HepG2 (cell line): ENCODE results near the gene GCNT3. TPM values are rescaled to one million over a fixed set of nuclear protein-coding genes. Genes with fewer than 3 reads are reported as not detected.

ENCODE experiments used
- ATAC-seq: fragments of 200-7000 bp; cut with Tn5 transposase; 3 replicates; pipeline ENCODE4 v1.9.1; 2020; ENCODE audit warnings: mild to moderate bottlenecking, moderate library complexity
- BruUV-seq: library from RNA; stranded (reverse); fragments of 400-500 nt; replicated peaks from 2 replicates; lab custom pipeline; 2021; lab: Mats Ljungman, UMichigan
- CTCF ChIA-PET: fragments of 300-600 bp; formaldehyde crosslinking; extraction: SDS; loops from one replicate; lab custom pipeline; 2021; ENCODE audit warnings: low total read pairs, inconsistent platforms, low intra/inter-chr PET ratio; lab: Yijun Ruan, JAX
- POLR2A ChIA-PET: fragments of 350-600 bp; sonication (Branson Sonifier 250); formaldehyde crosslinking; loops from one replicate; lab custom pipeline; 2020; ENCODE audit warnings: antibody characterized with exemption, inconsistent platforms; lab: Yijun Ruan, JAX
- DNase-seq: peaks from one replicate; pipeline ENCODE4 v3.0.0-alpha.2; 2015; ENCODE audit warnings: low spot score
- FAIRE-seq: peaks from 3 replicates; lab custom pipeline; 2011; peaks lifted over from hg19 to GRCh38; lab: Jason Lieb, UNC
- H2AFZ ChIP-seq: one replicate; pipeline ENCODE4 v1.6.1; 2011; ENCODE audit warnings: low read length, inconsistent platforms
- H3K27ac ChIP-seq: fragments of 300-600 bp; 3 replicates; pipeline ENCODE4 v1.8.0; 2011; ENCODE audit warnings: mixed run types, mild to moderate bottlenecking, mixed read lengths, low read length, inconsistent platforms; ENCODE audit not compliant: insufficient read depth; ENCODE audit errors: extremely low read length
- H3K27me3 ChIP-seq, 2 experiments: fragments of 200-600 bp in 1 of 2; 2 replicates in 1 of 2; 3 replicates in 1 of 2; pipeline versions ENCODE4 v1.6.0 to v1.8.0; 2011; ENCODE audit warnings: low read length in 2 of 2, mild to moderate bottlenecking in 2 of 2, moderate library complexity in 2 of 2, inconsistent platforms in 1 of 2; ENCODE audit not compliant: insufficient read depth in 2 of 2, control insufficient read depth in 1 of 2
- H3K36me3 ChIP-seq, 2 experiments: fragments of 200-600 bp in 1 of 2; replicated peaks in 1 of 2; 2 replicates in 1 of 2; 3 replicates in 1 of 2; pipeline versions ENCODE4 v1.5.1 to v1.8.0; 2011; ENCODE audit warnings: low read length in 2 of 2, inconsistent platforms in 1 of 2; ENCODE audit not compliant: insufficient read depth in 2 of 2, control insufficient read depth in 1 of 2
- H3K4me1 ChIP-seq: 2 replicates; pipeline ENCODE4 v1.5.1; 2012; ENCODE audit warnings: low read length, inconsistent platforms; ENCODE audit not compliant: insufficient read depth
- H3K4me2 ChIP-seq: 2 replicates; pipeline ENCODE4 v1.6.0; 2011; ENCODE audit warnings: low read depth, low read length, inconsistent platforms
- H3K4me3 ChIP-seq, 3 experiments: fragments of 200-600 bp in 1 of 3; sonication (generic), shearing (Covaris generic) in 1 of 3; replicated peaks in 1 of 3; 2 replicates each; pipeline ENCODE4 v1.5.1; 2011 to 2016; ENCODE audit warnings: low read length in 3 of 3, inconsistent platforms in 2 of 3, low read depth in 2 of 3, mild to moderate bottlenecking in 2 of 3, control low read depth in 1 of 3, mixed read lengths in 1 of 3; ENCODE audit not compliant: insufficient read depth in 1 of 3
- H3K79me2 ChIP-seq: one replicate; pipeline ENCODE4 v1.6.1; 2011; ENCODE audit warnings: low read length, inconsistent platforms; ENCODE audit not compliant: insufficient read depth
- H3K9ac ChIP-seq: 2 replicates; pipeline ENCODE4 v1.6.0; 2011; ENCODE audit warnings: mild to moderate bottlenecking, low read depth, low read length, inconsistent platforms; ENCODE audit not compliant: insufficient read depth
- H3K9me3 ChIP-seq: 2 replicates; pipeline ENCODE4 v1.5.1; 2012; ENCODE audit warnings: mild to moderate bottlenecking, low read length
- H4K20me1 ChIP-seq: 2 replicates; pipeline ENCODE4 v1.6.0; 2011; ENCODE audit warnings: inconsistent platforms, mild to moderate bottlenecking, low read length, moderate library complexity; ENCODE audit not compliant: insufficient read depth
- ELK4 ChIP-seq: sonication (generic); formaldehyde crosslinking; IDR thresholded peaks from 2 replicates; pipeline ENCODE4 v1.9.0; 2021; ENCODE audit warnings: missing genetic modification reagents, borderline replicate concordance
- XBP1 ChIP-seq: sonication (generic); formaldehyde crosslinking; IDR thresholded peaks from 2 replicates; pipeline ENCODE4 v1.5.0; 2020; ENCODE audit warnings: missing genetic modification reagents
- ZNF276 ChIP-seq: sonication (generic); formaldehyde crosslinking; IDR thresholded peaks from 2 replicates; pipeline ENCODE4 v1.4.0; 2020; ENCODE audit warnings: mild to moderate bottlenecking, low read depth, missing genetic modification reagents
- ZNF770 ChIP-seq: sonication (generic); formaldehyde crosslinking; IDR thresholded peaks from 2 replicates; pipeline ENCODE4 v1.5.0; 2020; ENCODE audit warnings: mild to moderate bottlenecking, missing genetic modification reagents
- WGBS: methylation state at CpG from one replicate; pipeline ENCODE4 v1.1.6; 2017; ENCODE audit warnings: low lambda C conversion rate; 5-methylcytosine and 5-hydroxymethylcytosine counted together
- in situ Hi-C: cut with HindIII; loops from 2 replicates; pipeline ENCODE4 v1.10.0; 2017; ENCODE audit warnings: low pct_unique_long_range_greater_than_20kb; ENCODE audit not compliant: extremely low pct_ligation_motif_present
- intact Hi-C: fragments of 100-400 bp; cut with micrococcal nuclease; formaldehyde crosslinking; loops from one replicate; pipeline ENCODE4 v1.10.0; 2022; ENCODE audit not compliant: unreplicated experiment
- polyA plus RNA-seq, 8 experiments: library from polyadenylated mRNA; depleted of rRNA in 3 of 8; stranded (reverse) in 7 of 8; unstranded in 1 of 8; fragments of >200 nt; fragmentation: Illumina TruSeq in 4 of 8; extraction: Trizol in 4 of 8; gene quantifications; 2 replicates each; pipeline versions ENCODE4 v1.2.1 to v1.2.3, GENCODE V29; 2011 to 2016; ENCODE audit warnings: low read depth in 4 of 8, missing spikeins in 1 of 8, mixed read lengths in 1 of 8; ENCODE audit not compliant: insufficient read depth in 1 of 8
- total RNA-seq, 5 experiments: library from RNA; depleted of rRNA; stranded (reverse); fragments of >200 nt; fragmentation: Illumina TruSeq; extraction: Trizol; gene quantifications; 2 replicates each; pipeline ENCODE4 v1.2.3, GENCODE V29; 2016; ENCODE audit warnings: low read depth in 1 of 5

Gene GCNT3
- total and polyA plus RNA-seq, 2 of the 13 experiments (the other 11 are each of a cell fraction or from before 2014, with no cell fraction given), result 6.8 to 9.8 TPM

- no peaks in the 10 kb centered on the region for H3K27me3 ChIP-seq
- H2AFZ ChIP-seq, result no peak overlapping the region
- H3K27ac ChIP-seq, result no peak overlapping the region
- TF ChIP-seq ELK4 (no peak), ZNF770 (CRISPR knock-in tag) (peak; percentile 72), XBP1 (CRISPR knock-in tag) (no peak), ZNF276 (no peak)
- TF ChIP-seq, all 625 proteins: peak for 1
- H3K9me3 ChIP-seq, result peaks cover 5% of the 10 kb centered on the region
- POLR2A ChIA-PET, result interaction anchor here (1.2 kb wide), 1 partner anchor 10 kb away, joined by 7 read pairs; the partner anchor contains the start of gene GTF2A2
- H3K4me2 ChIP-seq, result no peak overlapping the region
- 41% methylated on average over 1 of the region's 1 CpG for WGBS
- no peak overlapping the region for H3K9ac ChIP-seq
- FAIRE-seq (no peak), DNase-seq (no peak), ATAC-seq (no peak)
- no peak overlapping the region for H3K4me3 ChIP-seq
- H3K4me1 ChIP-seq, result no peaks in the 10 kb centered on the region
- in situ Hi-C loops (no loop called here), intact Hi-C loops (no loop called here)
- CTCF ChIA-PET, result no interaction called here
- H3K79me2 ChIP-seq, result peaks cover 2% of the 10 kb centered on the region
- peaks cover 4 to 52% of the 10 kb centered on the region in 2 experiments; a peak in 3 of 5 replicates for H3K36me3 ChIP-seq
- no peaks in the 10 kb centered on the region; the same call in 1 of the 2 replicates for H4K20me1 ChIP-seq
- no TSS peak for BruUV-seq
Measured at GRCh38 chr15:59647085-59647484, 35.5 kb downstream of the GCNT3 start.
